Inflammatory macrophage treated with lipopolysaccharide for 1 hour (primary cell): ENCODE results near the gene CSMD2.
"Not testable (repeated sequence)": the region's sequence is repeated elsewhere in the genome, so short reads cannot be mapped to it uniquely, and the experiment has no call there.

ENCODE experiments used
- DNase-seq, 2 donors: peaks; one replicate each; pipeline ENCODE4 v3.0.0-alpha.2; 2020 to 2022

The CSMD2 gene

DNA sequence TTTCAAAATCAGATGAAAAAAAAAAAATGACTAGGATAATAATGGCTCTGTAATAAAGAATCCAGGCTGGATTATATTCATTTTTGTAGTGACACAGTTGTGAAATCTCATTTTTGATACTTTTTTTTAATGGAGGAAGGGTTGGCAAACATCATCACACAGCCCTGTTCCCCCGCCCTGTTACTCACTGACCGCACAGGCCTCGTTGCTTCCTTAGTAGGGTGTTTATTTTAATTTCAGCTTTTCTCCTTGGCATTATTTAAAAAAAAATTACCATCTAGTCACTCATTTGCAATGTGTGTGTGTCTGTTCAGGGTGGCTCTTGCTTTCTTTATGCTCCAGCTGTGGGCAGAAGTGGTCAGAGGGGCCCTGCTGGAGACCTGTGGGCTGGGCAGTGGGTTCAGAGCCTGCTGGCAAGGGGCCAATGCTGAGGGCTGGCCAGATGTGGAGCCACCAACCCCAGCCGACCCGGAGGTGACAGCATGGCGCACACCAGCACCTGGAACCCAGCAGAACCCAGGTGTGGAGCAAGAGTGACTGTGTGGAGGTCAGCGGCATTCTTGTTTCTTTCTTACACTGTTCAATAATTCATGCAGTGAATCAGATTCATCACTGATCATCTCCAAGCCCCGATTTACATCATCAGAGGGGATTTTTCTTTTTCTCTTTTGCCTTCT, 648.0 kb downstream of the CSMD2 start:
- DNase-seq = no peak

DNA sequence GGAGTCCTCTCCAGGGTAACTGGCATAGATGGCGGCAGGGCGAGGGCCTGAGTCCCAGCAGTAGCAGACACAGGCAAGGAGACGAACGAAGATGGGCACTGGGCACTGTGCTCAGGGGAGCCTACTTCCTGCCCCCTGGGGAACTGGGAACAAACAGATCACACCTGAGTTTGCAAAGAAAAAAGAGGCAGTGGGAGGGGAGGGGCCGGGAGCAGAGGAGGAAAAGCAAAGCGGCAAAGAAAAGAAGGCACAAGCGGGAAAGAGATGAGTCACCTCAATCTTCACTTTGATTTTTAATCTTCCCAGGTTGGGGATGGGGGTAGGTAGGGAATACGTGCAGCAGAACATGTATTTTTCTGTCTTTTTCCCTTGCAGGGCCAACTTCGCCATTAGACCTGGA, 648.6 kb downstream of the CSMD2 start:
- no peak for DNase-seq

DNA sequence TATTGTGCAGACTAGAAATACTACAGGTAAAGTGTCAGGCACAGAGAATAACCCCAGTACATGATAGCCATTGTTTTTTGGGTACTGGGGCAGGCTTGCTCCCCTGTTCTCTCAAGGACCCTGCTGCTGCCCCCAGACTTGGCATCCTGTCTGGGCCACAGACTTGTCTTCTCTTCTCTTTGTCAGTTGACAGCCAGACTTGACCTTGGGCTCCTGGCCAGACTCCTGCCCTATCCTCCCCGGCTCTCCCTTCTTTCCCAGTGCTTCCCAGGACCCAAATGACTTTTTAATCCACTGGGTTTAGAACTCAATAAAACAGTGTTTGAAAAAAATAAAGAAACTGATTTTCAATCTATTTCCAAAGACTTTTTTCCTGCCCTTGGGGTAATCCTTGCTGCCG, 649.4 kb downstream of the CSMD2 start:
- DNase-seq = no peak

DNA sequence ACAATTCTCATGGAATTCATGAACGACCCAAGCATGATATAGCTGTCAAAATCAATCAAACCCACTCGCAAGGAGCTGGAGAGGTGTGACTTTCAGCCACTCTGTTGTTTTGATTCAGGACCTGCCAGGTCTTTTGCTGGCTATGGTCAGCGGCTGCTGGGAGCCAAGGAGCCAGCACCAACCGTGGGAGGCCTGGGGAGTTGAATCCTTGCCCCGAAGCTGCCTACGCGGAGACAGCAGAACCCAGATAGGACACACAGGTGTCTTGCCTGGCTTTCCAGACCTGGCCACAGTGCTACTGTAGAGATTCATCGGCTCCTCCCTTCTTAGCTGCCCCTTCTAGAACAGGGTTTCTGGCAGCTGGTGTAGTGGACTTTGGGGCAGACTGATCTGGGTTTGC, 649.9 kb downstream of the CSMD2 start:
- no peak for DNase-seq

DNA sequence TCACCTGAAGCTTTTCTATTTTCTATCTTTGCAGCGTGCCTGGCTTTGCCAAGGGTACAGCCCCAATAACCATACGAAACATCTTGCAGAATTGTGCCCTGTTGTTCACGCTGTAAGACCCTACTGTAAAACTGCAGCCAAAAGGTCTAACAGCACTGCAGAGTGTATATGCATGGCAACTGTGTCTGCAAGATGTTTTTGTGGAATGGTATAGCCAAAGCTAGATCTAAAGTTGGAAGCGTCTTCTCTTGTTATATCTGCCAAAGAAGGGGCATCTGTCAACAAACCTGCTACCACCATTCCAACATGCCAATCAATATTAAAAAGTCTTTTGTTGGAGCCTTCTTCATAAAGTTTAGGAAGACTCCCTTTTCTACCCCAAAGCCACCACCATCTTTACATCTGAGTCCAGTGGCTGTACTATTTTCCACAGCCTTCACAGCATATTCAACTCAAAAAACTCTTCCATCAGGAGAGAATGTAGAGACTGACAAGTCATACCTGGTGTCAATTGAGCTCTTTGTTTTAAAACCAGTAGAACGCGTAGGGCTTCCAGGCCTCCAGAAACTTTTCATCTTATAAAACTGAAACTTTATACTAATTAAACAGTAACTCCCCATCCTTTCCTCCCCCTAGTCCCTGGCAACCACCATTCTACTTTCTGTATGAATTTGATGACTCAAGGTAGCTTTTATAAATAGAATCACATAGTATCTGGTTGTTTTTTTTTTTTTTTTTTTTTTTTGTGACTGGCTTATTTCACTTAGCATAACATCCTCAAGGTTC, 652.6 kb downstream of the CSMD2 start:
- DNase-seq = no peak

DNA sequence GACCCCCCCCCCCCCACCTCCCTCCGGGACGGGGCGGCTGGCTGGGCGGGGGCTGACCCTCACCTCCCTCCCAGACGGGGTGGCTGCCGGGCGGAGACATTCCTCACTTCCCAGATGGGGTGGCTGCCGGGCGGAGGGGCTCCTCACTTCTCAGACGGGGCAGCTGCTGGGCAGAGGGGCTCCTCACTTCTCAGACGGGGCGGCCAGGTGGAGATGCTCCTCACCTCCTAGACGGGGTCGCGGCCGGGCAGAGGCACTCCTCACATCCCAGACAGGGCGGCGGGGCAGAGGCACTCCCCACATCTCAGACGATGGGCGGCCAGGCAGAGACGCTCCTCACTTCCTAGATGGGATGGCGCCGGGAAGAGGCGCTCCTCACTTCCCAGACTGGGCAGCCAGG, 655.8 kb downstream of the CSMD2 start:
- not testable (repeated sequence) for DNase-seq

GRCh38 chr1:33508151-33508550, 656.9 kb downstream of the CSMD2 start:
- no peak for DNase-seq

- DNase-seq = no peak
Observed at GRCh38 chr1:33507661-33508060, 657.4 kb downstream of the CSMD2 start.

DNA sequence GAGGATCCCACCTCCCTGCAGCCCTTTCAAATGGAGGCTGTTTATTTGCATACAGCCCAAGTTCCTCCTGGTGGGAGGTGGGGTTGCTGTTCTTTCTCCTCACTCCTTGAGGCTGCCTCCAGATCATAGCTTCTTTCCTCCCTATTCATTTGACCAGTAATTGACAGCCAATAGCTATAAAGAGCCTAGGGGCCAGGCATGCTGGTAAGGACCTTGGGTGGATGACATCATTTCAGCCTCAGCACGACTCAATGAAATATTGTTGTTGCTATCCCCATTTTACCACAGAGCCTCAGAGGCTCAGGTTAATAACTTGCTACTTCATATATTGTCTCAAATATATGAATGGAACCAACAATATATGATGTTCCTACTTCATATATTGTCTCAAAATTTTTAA, 661.5 kb downstream of the CSMD2 start:
- no peak for DNase-seq

- no peak for DNase-seq
Observed at GRCh38 chr1:33502726-33503125, 662.3 kb downstream of the CSMD2 start.

GRCh38 chr1:33501774-33502173, 663.3 kb downstream of the CSMD2 start:
- DNase-seq = no peak

DNA sequence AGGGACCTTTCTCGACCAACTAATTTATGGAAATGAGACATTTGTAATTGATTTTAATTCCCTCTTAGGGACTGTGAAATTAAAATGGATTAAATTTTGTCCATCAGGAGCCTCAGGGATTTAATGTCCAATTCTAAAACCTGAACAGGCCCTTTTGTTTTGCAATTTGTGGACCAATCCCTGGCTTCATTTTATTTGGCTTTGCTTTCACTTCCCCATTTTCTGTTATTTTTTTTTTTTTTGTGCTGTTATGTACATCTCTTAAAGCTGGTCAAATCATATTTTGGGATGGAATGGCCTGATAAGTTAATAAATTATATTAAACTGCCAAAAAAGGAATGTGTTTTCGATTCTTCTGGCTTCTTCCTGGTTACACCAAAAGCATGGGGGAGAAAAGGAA, 663.7 kb downstream of the CSMD2 start:
- peak in 1 of 2 donors; percentile 17 for DNase-seq

GRCh38 chr1:33500547-33500946, 664.5 kb downstream of the CSMD2 start:
- DNase-seq = no peak

GRCh38 chr1:33497410-33497809, 667.6 kb downstream of the CSMD2 start:
- no peak for DNase-seq

GRCh38 chr1:33494929-33495328, 670.1 kb downstream of the CSMD2 start:
- no peak for DNase-seq

DNA sequence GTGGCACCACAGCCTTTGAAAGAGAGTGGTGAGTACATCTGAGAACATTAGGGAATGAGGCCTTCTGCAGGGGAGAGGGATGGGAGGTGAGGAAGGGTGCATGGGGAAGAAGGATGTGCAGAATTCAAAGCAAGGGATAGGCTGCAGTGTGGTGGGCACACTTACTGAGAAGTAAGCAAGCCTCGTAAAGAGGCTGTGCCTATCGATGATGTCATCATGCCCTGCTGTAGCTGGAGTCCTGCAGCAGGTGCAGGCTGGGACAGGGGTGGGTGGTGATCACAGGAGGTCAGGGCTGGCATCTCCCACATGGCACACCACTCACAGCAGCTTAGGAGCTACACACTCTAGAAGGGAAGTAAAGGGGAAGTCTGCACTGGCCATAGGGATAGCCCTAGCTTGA, 676.4 kb downstream of the CSMD2 start:
- no peak for DNase-seq

DNA sequence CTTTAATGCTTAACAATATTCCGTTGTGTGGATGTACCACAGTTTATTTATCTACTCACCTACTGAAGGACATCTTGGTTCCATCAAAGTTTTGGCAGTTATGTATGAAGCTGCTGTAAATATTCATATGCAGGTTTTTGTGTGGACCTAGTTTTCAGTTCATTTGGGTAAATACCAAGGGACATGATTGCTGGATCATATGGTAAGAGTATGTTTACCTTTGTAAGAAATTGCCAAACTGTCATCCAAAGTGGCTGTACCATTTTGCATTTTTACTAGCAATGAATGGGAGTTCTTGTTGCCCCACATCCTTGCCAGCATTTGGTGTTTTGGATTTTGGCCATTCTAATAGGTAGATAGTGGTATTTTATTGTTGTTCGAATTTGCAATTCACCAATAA, 682.6 kb downstream of the CSMD2 start:
- DNase-seq = no peak

DNA sequence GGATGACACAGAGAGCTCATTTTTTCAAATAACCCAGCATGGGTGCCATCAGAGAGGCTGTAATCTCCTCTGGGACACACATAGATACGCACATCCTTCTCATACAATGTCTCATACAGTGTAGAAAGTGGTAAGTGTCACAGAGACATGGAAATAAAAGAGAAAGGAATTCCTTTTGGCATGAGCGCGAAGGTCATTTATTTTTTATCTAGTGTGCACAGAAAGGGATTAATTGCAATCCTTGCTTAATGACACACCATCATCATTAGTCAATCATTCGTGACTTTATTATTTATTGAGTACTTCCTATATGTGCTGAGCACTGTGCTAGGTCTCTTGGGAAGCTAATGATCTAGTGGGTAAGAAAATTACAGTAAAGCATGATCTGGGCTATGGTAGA, 687.6 kb downstream of the CSMD2 start:
- DNase-seq = no peak

DNA sequence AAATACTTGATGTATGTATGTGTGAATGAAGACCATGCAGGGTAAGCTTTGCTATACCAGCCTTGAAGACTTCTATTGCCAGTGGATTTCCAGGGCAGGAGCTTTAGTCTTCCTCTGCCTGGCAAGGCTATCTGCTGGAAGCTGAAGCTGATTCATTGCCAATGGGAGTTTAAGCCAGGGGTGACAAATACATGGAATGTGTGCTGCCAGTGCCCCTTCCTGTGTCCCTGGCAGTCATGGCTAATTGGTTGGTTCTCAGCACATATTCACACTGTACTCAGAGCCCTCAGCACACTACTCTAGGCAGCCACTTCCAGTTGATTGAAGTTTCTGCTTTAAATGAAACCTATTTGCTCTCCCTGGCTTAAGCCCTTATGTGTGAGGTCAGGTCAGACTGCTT, 691.1 kb downstream of the CSMD2 start:
- DNase-seq = no peak

GRCh38 chr1:33472269-33472980, 692.6 kb downstream of the CSMD2 start, which contains the start of gene ZSCAN20:
Gene ZSCAN20 (plus strand): TSS chr1:33472645. CDS start chr1:33479289, 6,644 bp downstream.
- peak; percentile 93 to 96 for DNase-seq

- DNase-seq = no peak
Observed at GRCh38 chr1:33471416-33471815, 693.6 kb downstream of the CSMD2 start.

DNA sequence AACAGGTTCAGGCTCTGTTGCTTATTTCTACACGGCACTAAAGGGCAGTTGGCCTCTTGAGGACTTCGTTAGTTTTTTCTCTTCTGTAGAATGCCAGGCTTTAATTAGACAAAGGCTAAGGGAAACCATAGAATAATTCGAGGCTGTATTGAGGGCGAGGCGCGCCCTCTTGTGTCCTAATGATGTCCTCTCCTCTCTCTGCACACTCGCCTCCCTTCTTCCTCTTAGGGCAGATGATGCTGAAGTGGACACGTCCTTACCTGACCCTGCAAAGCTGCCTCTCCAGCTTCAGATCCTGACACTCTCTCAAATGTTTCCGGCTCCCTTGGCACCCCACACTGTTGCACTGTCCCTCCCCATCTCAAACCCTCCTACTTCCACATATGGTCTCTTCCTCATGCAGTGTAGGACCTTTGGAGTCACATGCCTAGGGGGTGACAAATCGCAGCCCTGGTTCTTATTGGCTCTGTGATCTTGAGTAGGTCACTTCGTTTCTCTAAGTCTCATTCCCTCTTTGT, 694.5 kb downstream of the CSMD2 start:
- peak; percentile 85 to 91 for DNase-seq

DNA sequence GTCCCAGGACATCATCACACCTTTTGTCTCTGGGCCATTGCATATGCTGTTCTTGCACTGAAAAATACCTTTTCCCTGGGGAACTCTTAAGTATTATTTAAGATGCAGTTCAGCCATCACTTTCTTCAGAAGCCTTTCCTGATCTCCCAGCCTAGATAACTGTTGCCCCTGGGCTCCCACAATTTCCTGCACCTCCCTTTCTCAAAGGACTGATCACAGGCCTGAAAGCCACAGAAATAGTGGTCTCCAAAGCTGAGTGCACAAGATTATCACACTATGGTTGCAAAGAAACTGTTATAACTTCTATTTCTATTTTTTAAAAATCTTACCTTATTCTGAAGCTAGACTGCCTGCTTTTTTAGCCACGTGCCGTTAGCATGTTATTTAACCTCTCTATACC, 695.3 kb downstream of the CSMD2 start:
- DNase-seq = no peak

DNA sequence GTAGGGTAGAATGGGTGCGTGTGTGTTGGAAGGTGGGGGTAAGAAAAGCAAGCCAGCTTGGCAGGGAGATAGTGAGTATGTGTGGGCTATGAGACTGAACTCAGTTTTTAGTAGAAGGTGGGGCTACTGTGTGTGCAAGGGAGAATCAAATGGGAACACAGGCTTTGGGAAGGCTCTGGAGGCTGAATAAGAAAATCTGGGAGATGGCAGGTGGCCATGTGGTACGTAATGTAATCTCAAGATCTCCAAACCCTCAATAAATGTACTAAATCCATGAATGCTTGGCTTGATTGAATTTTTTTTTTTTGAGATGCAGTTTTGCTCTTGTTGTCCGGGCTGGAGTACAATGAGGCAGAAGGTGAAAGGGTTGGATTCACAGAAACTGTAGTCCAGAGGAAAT, 696.1 kb downstream of the CSMD2 start:
- DNase-seq = no peak
